GM12875 (cell line): ENCODE measurements around the gene HIBCH.
"Not testable (repeated sequence)": the region's sequence is repeated elsewhere in the genome, so short reads cannot be mapped to it uniquely, and the experiment has no call there.

Experiments used
- H3K4me3 ChIP-seq: one replicate; pipeline ENCODE4 v1.5.1; 2011; ENCODE audit warnings: low read depth, low read length, control low read depth
- CTCF ChIP-seq: IDR thresholded peaks from 2 replicates; pipeline ENCODE4 v1.5.1; 2011; ENCODE audit warnings: low read depth, mild to moderate bottlenecking, control low read depth, inconsistent platforms, low read length, moderate library complexity, borderline replicate concordance; ENCODE audit not compliant: insufficient read depth

HIBCH gene

GRCh38 chr2:190304404-190304803 is 15.2 kb downstream of the HIBCH start:
- no peak overlapping the region for H3K4me3 ChIP-seq
- TF ChIP-seq CTCF: no peak

- no peak for TF ChIP-seq CTCF
- H3K4me3 ChIP-seq: no peak overlapping the region
Observed at GRCh38 chr2:190303647-190304046, 16.0 kb downstream of the HIBCH start.

- H3K4me3 ChIP-seq: no peak overlapping the region
Observed at GRCh38 chr2:190302052-190302451, 17.6 kb downstream of the HIBCH start.

GRCh38 chr2:190301032-190301431 is 18.6 kb downstream of the HIBCH start:
- no peak for TF ChIP-seq CTCF
- no peak overlapping the region for H3K4me3 ChIP-seq

More at GRCh38 chr2:190302052-190302451, 17.6 kb downstream of the HIBCH start:
- no peak for TF ChIP-seq CTCF

GRCh38 chr2:190297880-190298279 is 21.7 kb downstream of the HIBCH start:
- not testable (repeated sequence) for H3K4me3 ChIP-seq

- no peak for TF ChIP-seq CTCF
- H3K4me3 ChIP-seq: no peak overlapping the region
Observed at GRCh38 chr2:190283783-190284182, 35.8 kb downstream of the HIBCH start.

- no peak for TF ChIP-seq CTCF
- H3K4me3 ChIP-seq: no peak overlapping the region
Observed at GRCh38 chr2:190280565-190281350, 38.9 kb downstream of the HIBCH start.

- H3K4me3 ChIP-seq: not testable (repeated sequence)
Observed at GRCh38 chr2:190279256-190280134, 40.1 kb downstream of the HIBCH start.
